HEK293T (cell line): ENCODE data around the gene KIZ.

ENCODE experiments used
- ARNT ChIP-seq: fragments of 450-650 bp; IDR thresholded peaks from 2 replicates; pipeline ENCODE4 v1.6.1; 2017; ENCODE audit warnings: mild to moderate bottlenecking
- L3MBTL2 ChIP-seq: fragments of 450-650 bp; conservative IDR thresholded peaks from 2 replicates; pipeline ENCODE4 v1.6.1; 2016; ENCODE audit warnings: mild to moderate bottlenecking
- SUZ12 ChIP-seq: fragments of 450-650 bp; IDR thresholded peaks from 2 replicates; pipeline ENCODE4 v1.6.1; 2016; ENCODE audit warnings: mild to moderate bottlenecking
- TARDBP ChIP-seq: fragments of 450-650 bp; IDR thresholded peaks from 2 replicates; pipeline ENCODE4 v1.6.1; 2016
- ZNF384 ChIP-seq: fragments of 450-650 bp; IDR thresholded peaks from 2 replicates; pipeline ENCODE4 v1.6.1; 2016
- TF ChIP-seq, protein P1 (sequence below): fragments of 450-650 bp; IDR thresholded peaks from 2 replicates; pipeline ENCODE4 v1.6.1; 2016

DNA sequence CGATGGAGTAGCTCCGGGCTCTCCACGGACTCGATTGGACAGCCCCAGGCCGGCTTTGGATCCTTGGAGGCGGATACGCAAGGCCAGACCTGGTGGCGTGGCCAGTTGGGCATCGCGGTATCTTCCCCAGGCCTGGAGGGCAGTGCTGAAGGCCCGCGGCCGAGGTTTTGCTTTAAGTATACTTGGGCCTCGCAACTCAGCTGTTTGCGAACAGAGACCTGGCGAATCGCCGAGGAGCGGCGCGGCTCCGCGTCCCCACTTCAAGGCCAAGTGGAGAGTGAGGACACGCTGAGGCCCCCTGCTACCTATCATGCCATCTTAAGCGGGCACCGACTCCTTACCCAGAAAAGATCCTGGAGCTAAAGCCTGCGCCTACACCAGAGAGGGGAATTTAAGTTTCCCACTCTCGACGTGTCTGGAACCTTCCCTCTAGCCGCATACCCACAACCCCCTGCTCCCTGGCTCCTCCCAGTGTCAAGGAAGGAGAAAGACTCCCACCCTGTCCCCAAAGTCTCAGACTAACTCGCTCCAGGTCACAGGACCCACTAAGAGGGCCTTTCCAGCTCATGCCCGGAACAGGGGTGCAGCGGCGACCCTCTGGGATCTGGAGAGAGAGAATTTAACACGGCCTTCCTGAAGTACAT, 23.8 kb upstream of the KIZ start:
- TF ChIP-seq, protein P1, sequence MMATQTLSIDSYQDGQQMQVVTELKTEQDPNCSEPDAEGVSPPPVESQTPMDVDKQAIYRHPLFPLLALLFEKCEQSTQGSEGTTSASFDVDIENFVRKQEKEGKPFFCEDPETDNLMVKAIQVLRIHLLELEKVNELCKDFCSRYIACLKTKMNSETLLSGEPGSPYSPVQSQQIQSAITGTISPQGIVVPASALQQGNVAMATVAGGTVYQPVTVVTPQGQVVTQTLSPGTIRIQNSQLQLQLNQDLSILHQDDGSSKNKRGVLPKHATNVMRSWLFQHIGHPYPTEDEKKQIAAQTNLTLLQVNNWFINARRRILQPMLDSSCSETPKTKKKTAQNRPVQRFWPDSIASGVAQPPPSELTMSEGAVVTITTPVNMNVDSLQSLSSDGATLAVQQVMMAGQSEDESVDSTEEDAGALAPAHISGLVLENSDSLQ = no peak
- TF ChIP-seq ZNF384 (no peak), ARNT (no peak), SUZ12 (no peak), L3MBTL2 (no peak), TARDBP (no peak)
